ENCODE measurements around the gene MAPK8IP1.
A peak's percentile ranks its signal among the peaks of the same experiment; 100 is the strongest.
"Not testable (repeated sequence)": the region's sequence is repeated elsewhere in the genome, so short reads cannot be mapped to it uniquely, and the experiment has no call there.

The MAPK8IP1 gene

DNA sequence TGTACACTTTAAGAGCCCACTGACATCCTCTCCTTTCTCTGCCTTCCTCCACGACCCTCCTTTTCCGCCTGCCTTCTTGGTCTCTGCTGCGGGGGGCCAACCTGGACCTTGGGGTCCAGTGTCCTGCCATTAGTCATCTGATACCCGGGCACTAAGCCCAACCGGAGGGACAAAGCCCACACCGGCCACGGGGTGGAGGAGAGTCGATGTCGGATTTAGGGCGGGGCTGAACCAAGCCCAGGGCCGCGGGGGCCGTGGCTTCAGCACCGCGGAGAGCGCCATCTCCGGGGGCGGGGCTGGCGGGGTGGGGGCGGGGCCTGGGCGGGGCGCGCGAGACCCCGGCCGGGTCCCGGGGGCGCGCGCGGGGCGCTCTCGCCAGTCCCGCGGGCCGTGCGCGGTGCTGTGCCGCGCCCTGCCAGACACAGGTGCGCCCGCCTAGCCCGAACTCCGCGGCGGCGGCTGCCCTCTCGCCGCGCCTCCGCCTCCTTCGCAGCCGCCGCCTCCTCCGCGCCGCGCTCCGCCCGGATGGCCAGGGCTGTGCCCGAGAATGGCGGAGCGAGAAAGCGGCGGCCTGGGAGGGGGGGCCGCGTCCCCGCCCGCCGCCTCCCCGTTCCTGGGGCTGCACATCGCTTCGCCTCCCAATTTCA, at the start of gene MAPK8IP1:
MAPK8IP1 (plus strand) TSS at position 378 of the 647 bp plus-strand sequence; CDS start at position 548, 170 bp downstream.
- no peak for DNase-seq

DNA sequence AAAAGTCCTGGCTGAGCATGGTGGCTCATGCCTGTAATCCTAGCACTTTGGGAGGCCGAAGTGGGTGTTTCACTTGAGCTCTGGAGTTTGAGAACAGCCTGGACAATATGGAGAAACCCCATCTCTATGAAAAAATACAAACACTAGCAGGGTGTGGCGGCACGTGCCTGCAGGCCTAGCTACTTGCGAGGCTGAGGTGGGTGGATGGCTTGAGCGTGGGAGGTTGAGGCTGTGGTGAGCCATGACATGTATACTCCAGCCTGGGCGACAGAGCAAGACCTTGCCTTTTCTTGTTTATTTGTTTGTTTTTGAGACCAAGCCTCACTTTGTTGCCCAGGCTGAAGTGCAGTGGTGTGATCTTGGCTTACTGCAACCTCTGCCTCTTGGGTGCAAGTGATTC, 46.2 kb upstream of the MAPK8IP1 start:
- no peak for DNase-seq

DNA sequence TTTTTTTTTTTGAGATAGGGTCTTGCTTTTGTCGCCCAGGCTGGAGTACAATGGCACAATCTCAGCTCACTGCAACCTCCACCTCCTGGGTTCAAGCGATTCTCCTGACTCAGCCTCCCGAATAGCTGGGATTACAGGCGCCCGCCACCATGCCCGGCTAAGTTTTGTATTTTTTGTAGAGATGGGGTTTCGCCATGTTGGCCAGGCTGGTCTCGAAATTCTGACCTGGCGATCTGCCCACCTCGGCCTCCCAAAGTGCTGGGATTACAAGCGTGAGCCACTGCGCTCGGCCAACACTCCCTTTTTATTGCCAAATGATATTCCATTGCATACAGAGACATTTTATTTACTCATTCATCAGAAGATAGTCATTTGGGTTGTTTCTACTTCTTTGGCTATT, 45.2 kb upstream of the MAPK8IP1 start:
- not testable (repeated sequence) for DNase-seq

DNA sequence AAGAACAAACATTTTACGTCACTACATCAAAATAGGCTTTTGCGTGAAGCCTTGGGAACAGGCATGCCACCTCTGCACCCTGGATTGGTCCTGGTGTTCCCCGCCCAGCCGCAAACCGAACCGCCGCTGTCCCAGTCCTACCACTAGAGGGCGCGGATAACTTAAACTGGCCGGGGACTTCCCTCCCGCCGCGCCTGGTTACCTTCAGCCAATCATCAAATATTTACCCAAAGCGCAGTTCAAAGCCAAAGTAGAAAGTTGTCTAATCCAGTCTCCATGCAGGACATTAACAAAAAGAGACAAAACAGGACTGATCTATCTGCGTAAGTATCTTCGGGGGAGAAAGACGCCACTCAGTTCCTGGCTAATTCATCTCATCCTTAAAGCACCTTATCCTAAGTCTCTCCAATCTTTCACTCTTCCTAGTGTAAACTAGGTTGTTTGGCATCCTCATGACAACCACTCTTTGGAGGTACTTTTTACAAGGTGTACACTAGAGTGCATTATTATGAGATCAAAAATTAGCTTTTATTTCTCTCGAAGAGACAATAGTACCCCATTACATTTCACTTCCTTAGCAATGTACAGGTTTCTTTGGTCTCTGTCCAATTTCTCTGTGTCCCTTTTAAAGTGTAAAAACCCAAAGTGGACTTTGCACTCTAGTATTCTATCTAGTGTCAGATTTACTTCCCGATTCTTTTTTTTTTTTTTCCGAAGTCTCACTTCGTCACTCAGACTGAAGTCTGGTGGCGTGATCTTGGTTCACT, 42.1 kb upstream of the MAPK8IP1 start:
- peak; percentile 69 for DNase-seq

DNA sequence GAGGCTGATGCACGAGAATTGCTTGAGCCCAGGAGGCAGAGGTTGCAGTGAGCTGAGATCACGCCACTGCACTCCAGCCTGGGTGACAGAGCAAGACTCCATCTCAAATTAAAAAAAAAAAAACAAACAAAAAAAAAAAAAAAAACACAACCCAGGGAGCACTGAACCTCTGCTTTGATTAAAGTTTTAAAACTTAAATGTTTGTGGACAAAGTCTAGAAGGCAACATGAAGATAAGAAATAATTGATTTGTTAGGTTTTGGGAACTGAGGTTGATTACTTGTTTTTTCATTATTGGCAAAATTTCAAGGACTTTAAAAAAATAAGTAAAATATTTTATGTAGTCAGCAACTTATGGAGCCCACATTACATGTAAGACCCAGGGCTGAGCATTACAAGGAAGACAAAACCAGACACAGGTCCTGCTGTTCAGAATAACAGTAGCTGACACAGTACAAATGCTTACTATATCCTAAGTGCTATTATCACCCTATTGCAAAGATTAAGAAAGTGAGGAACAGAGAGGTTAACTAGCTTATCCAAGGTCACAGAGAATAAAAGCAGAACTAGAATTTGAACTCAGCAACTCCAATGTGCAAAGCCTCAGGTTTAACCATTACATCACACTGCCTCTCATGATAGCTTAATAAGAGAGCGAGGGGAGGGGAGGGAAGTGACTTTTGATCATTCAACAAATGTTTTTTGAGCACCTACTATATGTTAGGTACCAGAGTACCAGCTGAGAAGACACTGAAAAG, 40.5 kb upstream of the MAPK8IP1 start:
- DNase-seq: no peak

DNA sequence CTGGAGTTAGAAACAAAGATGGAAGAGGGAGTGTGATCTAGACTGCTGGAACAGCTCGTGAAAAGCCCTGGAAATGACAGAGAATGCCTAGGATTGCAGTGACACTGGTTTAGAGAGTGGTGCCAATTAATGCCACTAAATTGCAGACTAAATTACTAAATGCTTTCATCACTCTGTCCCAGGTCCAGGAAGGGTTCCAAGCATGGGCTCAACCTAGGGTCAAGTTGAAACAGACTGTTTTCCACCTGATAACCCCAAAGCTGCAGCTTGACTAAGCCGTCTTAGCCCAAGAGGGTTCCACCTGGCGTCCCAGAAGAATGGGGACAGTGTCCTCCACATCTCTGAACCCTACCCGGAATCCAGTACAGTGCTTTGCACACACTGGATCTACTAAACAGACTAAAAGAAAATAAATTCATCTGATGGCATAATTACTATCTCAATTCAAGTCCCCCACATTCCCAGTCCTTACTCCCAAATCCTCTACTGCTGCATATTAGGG, 39.2 kb upstream of the MAPK8IP1 start:
- no peak for DNase-seq

DNA sequence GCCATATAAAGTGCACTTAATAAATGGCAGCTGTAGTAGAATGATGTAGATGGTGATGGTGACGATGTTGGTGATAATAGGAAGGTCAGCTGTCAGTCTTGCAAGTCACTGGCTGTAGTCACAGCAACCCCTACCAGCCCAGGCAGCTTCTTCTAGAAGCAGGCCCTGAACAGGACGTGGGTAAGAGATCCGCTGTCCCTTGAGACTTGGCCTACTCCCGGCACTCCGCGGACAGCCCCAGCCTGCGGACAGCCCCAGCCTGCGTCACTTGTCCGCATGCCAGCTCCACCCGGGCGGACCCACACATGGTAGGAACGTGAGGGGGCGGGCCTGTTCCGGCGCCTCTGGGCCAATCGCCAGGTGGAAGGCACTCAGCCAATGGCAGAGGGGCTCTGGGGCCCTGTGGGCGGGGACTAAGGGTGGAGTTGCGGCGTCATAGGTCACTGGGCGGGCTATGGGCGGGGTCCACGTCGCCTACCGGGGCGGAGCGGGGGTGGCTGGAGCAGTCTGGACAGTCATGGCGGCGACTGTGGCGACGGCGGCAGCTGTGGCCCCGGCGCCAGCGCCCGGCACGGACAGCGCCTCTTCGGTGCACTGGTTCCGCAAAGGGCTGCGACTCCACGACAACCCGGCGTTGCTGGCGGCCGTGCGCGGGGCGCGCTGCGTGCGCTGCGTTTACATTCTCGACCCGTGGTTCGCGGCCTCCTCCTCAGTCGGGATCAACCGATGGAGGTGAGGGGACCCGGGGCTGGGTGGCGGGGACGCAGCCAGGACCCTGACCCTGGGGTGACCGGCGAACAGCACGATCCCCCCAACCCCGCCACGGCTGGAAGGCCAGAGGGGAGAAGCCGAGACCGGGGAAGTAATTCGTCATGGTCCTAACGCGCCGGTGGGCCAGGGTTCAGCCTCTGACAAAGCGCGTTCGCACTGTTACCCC, 38.2 kb upstream of the MAPK8IP1 start, which contains the start of gene CRY2:
CRY2 (plus strand) TSS at position 502 of the 937 bp plus-strand sequence; CDS start at position 518, 16 bp downstream.
- DNase-seq: peak; percentile 99

DNA sequence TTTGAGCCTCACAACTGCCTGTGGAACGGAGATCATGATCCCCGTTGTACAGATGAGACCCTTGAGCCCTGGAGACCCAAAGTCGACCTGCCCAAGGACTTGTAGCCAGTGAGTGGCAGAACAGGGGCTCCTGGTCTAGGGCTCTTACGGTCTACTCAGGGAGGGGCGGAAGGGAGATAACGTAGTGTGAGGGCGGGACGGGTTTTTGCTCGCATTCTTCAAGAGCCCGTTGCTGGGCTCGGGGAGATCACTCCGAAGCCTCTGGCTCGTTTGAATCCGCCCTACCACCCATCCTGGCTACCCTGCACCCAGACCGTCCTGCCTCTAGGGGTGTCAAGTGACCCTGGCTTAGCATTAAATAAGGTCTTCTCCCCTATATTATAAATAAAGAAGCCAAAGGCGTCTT, 37.5 kb upstream of the MAPK8IP1 start:
- no peak for DNase-seq

DNA sequence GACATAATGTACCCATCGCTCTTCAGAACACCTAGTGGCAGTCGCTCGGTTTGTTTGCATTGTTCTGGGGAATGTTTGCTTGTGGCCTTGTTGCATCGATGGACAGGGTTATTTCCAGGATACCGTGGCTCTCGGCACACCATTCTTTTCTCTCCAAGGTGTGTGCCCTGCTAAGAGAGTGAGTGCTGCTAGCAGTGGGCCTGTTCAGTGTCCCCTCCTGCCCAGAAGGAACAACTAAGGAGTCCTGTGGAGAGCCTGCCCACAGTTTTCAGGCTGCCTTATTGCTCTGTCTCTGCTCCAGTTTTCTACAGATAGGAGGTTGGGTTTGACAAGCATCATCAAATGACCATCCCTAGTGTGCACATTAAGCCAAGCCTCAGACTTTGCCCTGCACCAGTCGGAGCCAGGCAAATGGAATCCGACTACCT, 36.8 kb upstream of the MAPK8IP1 start:
- no peak for DNase-seq

DNA sequence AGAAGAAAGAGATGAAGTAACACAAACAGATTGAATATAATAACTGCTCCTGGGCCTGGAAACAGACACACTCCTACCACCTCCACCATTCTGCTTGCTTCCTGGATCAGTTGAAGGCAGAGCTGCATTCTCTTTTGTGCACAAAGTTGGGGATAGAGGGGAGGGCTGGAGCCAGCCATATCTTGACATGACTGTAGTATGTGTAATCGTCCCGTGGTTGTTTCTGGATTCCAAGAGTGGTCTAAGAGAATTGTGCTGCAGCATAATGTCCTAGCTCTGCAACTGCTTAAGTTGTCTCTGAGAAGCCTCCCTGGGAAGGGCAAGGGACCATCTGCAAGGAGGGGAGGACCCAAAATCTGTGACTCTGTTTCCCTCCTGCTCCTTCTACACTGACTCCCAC, 35.0 kb upstream of the MAPK8IP1 start:
- no peak for DNase-seq

DNA sequence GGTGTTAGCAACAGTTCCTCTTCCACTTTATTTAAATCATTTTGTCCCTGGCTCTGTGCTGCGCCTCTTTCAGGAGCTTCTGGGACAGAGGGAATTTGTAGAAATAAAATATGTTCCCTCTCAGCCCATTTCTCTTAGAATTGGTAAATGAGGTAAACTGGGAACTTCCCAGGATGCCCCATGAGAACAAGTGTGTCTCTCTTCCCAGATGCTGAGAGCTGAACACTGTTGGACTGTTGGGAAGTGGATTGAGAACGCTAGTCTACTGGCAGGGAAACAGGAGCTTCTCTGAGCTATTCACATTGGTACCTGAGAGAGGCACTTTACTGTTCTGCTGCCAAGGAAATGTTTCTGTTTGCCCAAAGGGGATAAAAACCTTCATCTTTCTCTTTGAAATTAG, 34.2 kb upstream of the MAPK8IP1 start:
- no peak for DNase-seq

DNA sequence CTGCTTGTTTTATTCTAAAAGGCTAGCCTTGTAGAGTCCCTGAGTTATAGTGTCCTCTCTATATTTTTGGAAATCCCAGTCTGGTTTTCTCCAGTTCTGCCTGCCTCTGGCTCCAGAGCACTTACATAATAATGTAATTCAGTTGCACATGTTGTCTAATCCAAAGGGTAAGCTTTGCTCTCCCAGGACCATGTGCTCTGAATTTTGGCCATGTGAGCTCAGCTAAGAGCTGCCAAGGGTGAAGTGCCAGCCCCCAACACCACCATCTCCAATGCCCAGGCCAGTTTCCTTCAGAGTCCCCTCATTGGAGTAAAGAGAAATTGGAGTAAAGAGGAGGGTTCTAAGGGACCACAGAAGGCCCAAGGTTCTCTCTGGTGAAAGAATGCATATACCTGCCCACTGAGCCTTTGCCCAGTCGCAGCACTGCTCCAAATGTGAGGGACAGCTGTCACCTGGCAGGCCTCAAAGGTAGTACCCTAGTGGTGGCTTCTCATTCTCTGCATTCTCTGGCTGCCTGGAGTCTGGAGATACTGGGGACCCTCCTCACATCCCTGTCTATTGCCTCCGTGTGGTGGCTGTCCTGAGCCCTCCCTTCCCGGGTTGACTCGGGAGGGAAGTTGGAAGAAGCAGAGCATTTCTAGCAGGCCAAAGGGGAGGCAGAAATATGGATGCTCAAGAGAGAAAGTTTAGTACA, 33.3 kb upstream of the MAPK8IP1 start:
- no peak for DNase-seq

DNA sequence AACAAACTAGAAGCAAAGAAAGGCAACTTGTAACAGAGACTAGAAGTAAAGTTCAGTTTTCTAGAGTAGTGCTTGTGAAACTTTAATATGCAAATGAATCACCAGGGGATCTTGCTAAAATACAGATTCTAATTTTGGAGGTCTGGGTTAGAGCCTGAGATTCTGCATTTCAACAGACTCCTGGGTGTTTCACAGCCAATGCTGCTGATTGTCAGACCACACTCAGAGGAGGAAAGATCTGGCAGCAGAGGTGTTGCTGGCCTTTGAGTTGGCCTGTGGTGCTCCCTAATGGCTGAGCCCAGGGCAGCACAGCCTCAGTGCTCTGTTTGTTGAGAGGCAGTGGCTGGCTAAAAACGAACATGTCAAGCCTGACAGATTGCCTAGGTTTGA, 32.7 kb upstream of the MAPK8IP1 start:
- no peak for DNase-seq

DNA sequence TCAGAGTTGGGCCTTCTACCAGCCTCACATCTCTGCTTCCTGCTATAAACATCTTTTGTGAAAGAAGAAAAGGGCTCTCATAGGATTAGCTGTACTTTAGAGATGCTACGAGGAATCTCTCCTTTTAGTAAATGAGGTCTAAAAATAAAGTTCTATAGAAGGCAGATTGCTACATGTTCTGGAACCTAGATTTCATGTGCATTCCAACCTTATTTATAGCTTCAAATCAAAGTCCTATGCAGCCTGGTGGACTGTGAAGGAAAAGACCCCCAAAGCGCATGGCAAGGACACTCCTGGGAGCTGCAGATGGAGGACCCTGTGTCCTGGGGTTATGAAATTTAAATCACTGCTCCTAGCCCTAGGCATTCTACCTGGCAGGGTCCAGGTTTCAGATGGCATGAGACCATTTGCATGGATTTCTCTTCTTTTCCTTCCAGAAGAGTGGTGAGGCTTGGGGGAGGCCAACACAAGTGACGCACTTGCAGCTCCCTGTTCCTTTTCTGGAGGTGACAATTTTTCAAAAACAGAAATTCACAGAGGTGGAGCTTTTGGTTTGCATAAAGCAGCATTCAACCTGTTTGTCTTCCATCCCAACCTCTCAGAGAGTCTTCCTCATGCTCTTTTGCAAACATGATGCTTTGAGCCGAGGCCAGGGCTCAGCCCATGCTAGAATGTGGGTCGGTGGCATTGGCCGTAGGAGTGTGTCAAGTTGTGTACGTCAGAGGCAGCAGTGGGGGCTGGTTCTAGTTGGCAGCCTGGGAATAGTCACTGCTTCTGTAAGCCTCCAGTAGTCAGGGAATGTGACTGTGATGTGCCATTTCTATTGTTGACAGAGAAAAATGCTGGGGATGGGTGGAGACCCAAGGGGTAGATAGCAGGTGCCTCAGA, 31.9 kb upstream of the MAPK8IP1 start:
- DNase-seq: no peak

DNA sequence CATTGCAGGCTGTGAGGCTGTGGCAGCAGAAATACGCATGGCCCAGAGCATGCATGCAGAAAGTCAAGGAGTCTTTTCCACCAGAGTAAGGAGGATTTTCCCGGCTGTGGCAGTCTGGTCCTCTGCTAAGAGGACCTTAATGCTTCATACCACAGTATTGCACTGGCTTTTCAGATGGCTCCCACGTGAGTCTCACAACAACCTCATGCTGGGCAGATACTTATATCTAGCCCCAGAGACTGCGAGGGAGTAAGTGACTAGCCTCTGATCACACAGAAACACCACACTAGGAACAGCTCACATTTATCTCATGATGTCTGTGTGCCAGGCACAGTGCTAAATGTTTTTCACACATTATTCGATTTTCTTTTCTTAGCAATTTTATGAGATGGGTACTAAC, 30.1 kb upstream of the MAPK8IP1 start:
- no peak for DNase-seq

DNA sequence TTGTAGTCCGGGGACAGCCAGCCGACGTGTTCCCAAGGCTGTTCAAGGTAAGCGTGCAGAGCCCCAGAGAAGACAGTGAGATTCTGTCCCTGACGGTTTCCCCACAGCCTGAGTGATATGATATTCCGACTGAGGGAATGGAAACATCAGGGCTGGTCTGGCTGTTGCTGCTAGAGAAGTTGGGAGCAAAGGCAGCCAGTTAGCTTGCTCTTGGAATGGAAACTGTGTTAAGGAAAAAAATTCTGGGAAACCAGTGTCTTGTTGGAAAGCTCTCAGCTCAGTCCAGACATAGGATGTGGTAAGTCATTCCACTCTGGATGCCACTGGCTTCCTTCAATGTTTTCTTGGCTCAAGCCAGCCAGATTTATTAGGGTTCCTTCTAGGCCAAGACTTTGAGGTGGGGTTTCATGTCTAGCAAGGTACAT, 29.4 kb upstream of the MAPK8IP1 start:
- no peak for DNase-seq

DNA sequence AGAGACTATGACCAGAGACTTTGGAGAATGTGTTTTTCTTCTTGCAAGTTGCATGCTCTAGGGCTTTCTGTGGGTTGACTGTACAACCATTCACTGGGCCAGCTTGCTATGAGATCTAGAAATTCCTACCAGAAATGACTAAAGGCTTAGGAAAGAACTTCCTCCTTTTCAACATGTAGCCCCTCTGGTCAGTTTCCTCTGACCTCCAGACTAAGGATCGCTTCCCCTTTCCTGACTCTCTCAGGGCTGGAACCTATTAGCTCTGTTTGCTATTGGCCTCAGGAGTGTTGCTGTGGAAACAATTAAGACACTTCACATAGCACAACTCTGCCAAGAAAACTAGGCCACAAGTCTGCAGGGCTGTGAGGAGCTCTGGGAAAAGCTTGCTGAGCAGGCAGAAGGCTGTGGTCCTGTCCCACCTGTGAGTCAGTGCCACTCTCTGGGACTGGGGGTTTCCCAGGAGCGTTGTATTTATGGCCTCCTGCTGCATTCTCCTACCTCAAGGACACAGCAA, 27.4 kb upstream of the MAPK8IP1 start:
- DNase-seq: no peak

DNA sequence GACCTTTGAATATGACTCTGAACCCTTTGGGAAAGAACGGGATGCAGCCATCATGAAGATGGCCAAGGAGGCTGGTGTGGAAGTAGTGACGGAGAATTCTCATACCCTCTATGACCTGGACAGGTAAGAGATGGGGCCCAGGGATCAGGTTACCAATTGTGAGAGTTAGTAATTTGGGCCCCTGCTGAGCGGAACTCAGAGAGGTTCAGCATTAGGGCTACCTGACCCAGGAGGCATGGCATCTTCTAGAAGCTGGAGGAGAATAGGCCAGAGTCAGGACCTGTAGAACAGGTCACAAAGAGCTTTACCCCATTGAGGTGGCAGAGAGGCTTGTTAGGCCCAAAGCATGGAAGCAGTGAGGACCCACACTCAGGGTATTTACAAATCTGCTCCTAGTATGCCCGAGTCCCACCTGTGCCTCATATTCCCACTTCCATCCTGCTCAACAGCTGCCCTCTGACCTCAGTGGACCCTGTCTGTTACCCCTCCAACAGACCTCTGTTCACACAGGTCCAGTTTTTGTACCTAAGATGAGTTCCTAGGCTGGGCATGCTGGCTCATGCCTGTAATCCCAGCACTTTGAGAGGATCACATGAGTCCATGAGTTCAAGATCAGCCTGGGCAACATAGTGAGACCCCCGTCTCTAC, 26.6 kb upstream of the MAPK8IP1 start:
- DNase-seq: no peak

DNA sequence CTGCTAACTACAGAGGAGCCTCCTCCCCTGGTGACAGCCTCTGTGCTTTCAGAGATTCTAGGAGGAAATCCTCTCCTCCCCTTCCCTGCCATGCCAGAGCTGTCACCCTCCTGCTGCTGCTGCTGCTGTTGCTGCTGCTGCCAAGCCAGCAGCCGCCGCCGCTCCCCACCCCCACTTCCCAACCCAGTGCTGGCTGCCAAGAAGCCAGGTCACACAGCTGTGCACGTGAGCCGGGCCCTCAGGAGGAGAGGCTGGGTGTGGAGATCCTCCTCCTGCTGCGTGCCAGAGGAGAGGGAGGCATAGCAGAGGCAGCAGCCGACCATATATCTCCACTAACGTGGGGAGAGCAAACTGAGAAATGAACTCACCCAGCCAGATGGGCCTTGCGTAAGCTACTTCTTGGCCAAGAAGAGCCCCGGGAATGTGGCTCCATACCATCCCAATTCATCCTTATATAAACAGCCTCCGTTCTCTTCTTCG, 25.8 kb upstream of the MAPK8IP1 start:
- DNase-seq: no peak

DNA sequence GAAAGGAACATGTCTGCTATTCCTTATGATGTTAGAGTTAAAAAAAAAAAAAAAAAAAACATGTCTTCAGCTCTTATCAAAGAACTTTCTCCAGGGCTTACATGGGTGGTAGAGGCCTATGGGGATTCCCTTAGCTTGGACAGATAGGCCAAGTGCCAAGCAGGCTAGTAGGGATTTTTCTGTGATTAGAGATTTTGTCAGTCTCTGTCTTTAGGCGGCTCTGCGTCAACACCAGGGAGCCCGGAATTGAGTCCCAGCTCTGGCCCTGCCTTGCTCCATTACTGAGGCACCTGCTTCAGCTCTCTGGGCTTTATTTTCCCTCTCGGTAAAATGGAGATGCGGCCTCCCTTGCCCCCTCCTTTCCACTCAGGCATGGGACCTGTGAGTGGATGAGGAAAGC, 25.1 kb upstream of the MAPK8IP1 start:
- DNase-seq: no peak

Measured in NK-92 treated with Interleukin-12 subunit alpha and Interleukin-12 subunit beta, amount 100 ng/mL, for 24 hours (cell line).